Nephron progenitor cell (in vitro differentiated cells): Measurements from ENCODE around the gene TMEM121B.

Source experiments
- DNase-seq: peaks from one replicate; pipeline ENCODE4 v3.0.0; 2021
- H3K27ac Mint-ChIP-seq: 2 replicates; pipeline ENCODE4 v1.8.0; 2021; ENCODE audit warnings: mild to moderate bottlenecking, moderate library complexity, mixed read lengths
- H3K27me3 Mint-ChIP-seq: 2 replicates; pipeline ENCODE4 v1.8.0; 2021; ENCODE audit warnings: mild to moderate bottlenecking, low read depth, mixed read lengths; ENCODE audit not compliant: poor library complexity
- H3K36me3 Mint-ChIP-seq: 2 replicates; pipeline ENCODE4 v1.8.0; 2021; ENCODE audit warnings: low read depth, mixed read lengths
- H3K4me1 Mint-ChIP-seq: 2 replicates; pipeline ENCODE4 v1.8.0; 2021; ENCODE audit warnings: mixed read lengths
- H3K4me3 Mint-ChIP-seq: 2 replicates; pipeline ENCODE4 v1.8.0; 2021; ENCODE audit warnings: mild to moderate bottlenecking, moderate library complexity, mixed read lengths
- H3K9me3 Mint-ChIP-seq: 2 replicates; pipeline ENCODE4 v1.8.0; 2021; ENCODE audit warnings: mild to moderate bottlenecking, moderate library complexity, mixed read lengths
- CTCF ChIP-seq: fragments of 200-600 bp; sonication (generic); IDR thresholded peaks from 2 replicates; pipeline ENCODE4 v1.5.0; 2021; ENCODE audit warnings: antibody characterized with exemption

Gene TMEM121B

GRCh38 chr22:17097701-17098100, 23.5 kb downstream of the TMEM121B start:
- no peak overlapping the region for H3K27ac Mint-ChIP-seq
- H3K36me3 Mint-ChIP-seq = no peaks in the 10 kb centered on the region
- DNase-seq = no peak
- H3K4me3 Mint-ChIP-seq = no peak overlapping the region
- H3K9me3 Mint-ChIP-seq = no peaks in the 10 kb centered on the region
- no peaks in the 10 kb centered on the region for H3K27me3 Mint-ChIP-seq
- H3K4me1 Mint-ChIP-seq = no peaks in the 10 kb centered on the region
- no peak for TF ChIP-seq CTCF

GRCh38 chr22:17097062-17097461, 24.1 kb downstream of the TMEM121B start:
- Mint-ChIP-seq H3K9me3 (no peaks in the 10 kb centered on the region), H3K27ac (no peak overlapping the region), H3K27me3 (no peaks in the 10 kb centered on the region), H3K36me3 (no peaks in the 10 kb centered on the region), H3K4me3 (no peak overlapping the region), H3K4me1 (no peaks in the 10 kb centered on the region)
- DNase-seq = no peak
- no peak for TF ChIP-seq CTCF

- no peak for TF ChIP-seq CTCF
- Mint-ChIP-seq H3K36me3 (no peaks in the 10 kb centered on the region), H3K27me3 (no peaks in the 10 kb centered on the region), H3K9me3 (no peaks in the 10 kb centered on the region), H3K27ac (no peak overlapping the region), H3K4me3 (no peak overlapping the region), H3K4me1 (no peaks in the 10 kb centered on the region)
- no peak for DNase-seq
Observed at GRCh38 chr22:17096071-17096470, 25.1 kb downstream of the TMEM121B start.

- H3K9me3 Mint-ChIP-seq = no peaks in the 10 kb centered on the region
- no peaks in the 10 kb centered on the region for H3K27me3 Mint-ChIP-seq
- no peaks in the 10 kb centered on the region for H3K4me1 Mint-ChIP-seq
- no peaks in the 10 kb centered on the region for H3K36me3 Mint-ChIP-seq
- TF ChIP-seq CTCF = peak; percentile 41
- H3K27ac Mint-ChIP-seq = no peak overlapping the region
- no peak overlapping the region for H3K4me3 Mint-ChIP-seq
- peak; percentile 32 for DNase-seq
Observed at GRCh38 chr22:17095538-17095937, 25.6 kb downstream of the TMEM121B start.

- TF ChIP-seq CTCF = no peak
- no peak for DNase-seq
- H3K27me3 Mint-ChIP-seq = peaks cover 9% of the 10 kb centered on the region
- H3K9me3 Mint-ChIP-seq = no peaks in the 10 kb centered on the region
- H3K4me1 Mint-ChIP-seq = no peaks in the 10 kb centered on the region
- no peak overlapping the region for H3K4me3 Mint-ChIP-seq
- H3K27ac Mint-ChIP-seq = no peak overlapping the region
- H3K36me3 Mint-ChIP-seq = no peaks in the 10 kb centered on the region
Observed at GRCh38 chr22:17093081-17093480, 28.1 kb downstream of the TMEM121B start.

- no peak for TF ChIP-seq CTCF
- no peaks in the 10 kb centered on the region for H3K4me1 Mint-ChIP-seq
- DNase-seq = no peak
- peaks cover 22% of the 10 kb centered on the region for H3K27me3 Mint-ChIP-seq
- H3K9me3 Mint-ChIP-seq = no peaks in the 10 kb centered on the region
- H3K27ac Mint-ChIP-seq = no peak overlapping the region
- no peak overlapping the region for H3K4me3 Mint-ChIP-seq
- no peaks in the 10 kb centered on the region for H3K36me3 Mint-ChIP-seq
Observed at GRCh38 chr22:17091851-17092250, 29.3 kb downstream of the TMEM121B start.
